Heart right ventricle (tissue), 16 donors: ENCODE data around the gene RUNX3. TPM values are rescaled to one million over a fixed set of nuclear protein-coding genes. Genes with fewer than 3 reads are reported as not detected.

Source experiments
- ATAC-seq, 8 donors: fragments of 200-7000 bp; cut with Tn5 transposase; one replicate each; pipeline ENCODE4 v1.9.1; 2020; ENCODE audit warnings: mild to moderate bottlenecking in 8 of 8, moderate library complexity in 8 of 8, moderate number of reproducible peaks in 1 of 8
- DNase-seq, 2 donors: peaks; one replicate each; pipeline ENCODE4 v3.0.0-alpha.2; 2020
- H3K27ac ChIP-seq, 10 donors: fragments of 200-600 bp; sonication (generic) in 2 of 10; one replicate each; pipeline versions ENCODE4 v1.5.0 to v1.8.0; 2020 to 2022; ENCODE audit warnings: mild to moderate bottlenecking in 3 of 10
- H3K27me3 ChIP-seq, 7 donors: fragments of 200-600 bp; one replicate each; pipeline ENCODE4 v1.8.0; 2021 to 2022; ENCODE audit warnings: mild to moderate bottlenecking in 2 of 7
- H3K36me3 ChIP-seq, 9 donors: fragments of 200-600 bp; sonication (generic) in 1 of 9; one replicate each; pipeline versions ENCODE4 v1.5.0 to v1.8.0; 2020 to 2022; ENCODE audit warnings: mild to moderate bottlenecking in 2 of 9
- H3K4me1 ChIP-seq, 9 donors: fragments of 200-600 bp; sonication (generic) in 1 of 9; one replicate each; pipeline versions ENCODE4 v1.5.0 to v1.8.0; 2020 to 2022; ENCODE audit warnings: mild to moderate bottlenecking in 4 of 9
- H3K4me3 ChIP-seq, 10 donors: fragments of 200-600 bp; sonication (generic) in 2 of 10; one replicate each; pipeline versions ENCODE4 v1.5.0 to v1.8.0; 2020 to 2022; ENCODE audit warnings: mild to moderate bottlenecking in 7 of 10, moderate library complexity in 2 of 10
- H3K9me3 ChIP-seq, 11 donors: fragments of 200-600 bp in 10 of 11; sonication (generic) in 2 of 11; one replicate each; pipeline versions ENCODE4 v1.5.0 to v1.8.0; 2013 to 2022; ENCODE audit warnings: mild to moderate bottlenecking in 2 of 11, control low read depth in 1 of 11, moderate library complexity in 1 of 11
- WGBS, 2 donors: extraction: QIAGEN DNeasy Blood & Tissue Kit; methylation state at CpG; one replicate each; pipeline ENCODE4 v1.1.7; 2013; ENCODE audit warnings: inconsistent platforms in 1 of 2; 5-methylcytosine and 5-hydroxymethylcytosine counted together
- intact Hi-C, 10 donors: fragments of 100-400 bp; cut with DNase I; formaldehyde crosslinking; loops; one replicate each; pipeline versions ENCODE4 v1.11.1 to v1.14.2; 2022
- polyA plus RNA-seq, 2 donors: library from polyadenylated mRNA; stranded (reverse); fragments of 200-250 nt; gene quantifications; one replicate each; pipeline ENCODE4 v1.2.3, GENCODE V29; 2013
- total RNA-seq, 10 donors: library from RNA; stranded (reverse); fragmentation: NEBNext Ultra II Directional in 3 of 10; extraction: Animal tissue kit (Norgen Biotek cat#: 25700) in 3 of 10; gene quantifications; one replicate each; pipeline versions ENCODE4 v1.2.1 to v1.2.4, GENCODE V29; 2021 to 2023
- TF ChIP-seq, protein P1 (sequence below), 9 donors: fragments of 200-600 bp; sonication (generic) in 2 of 9; IDR thresholded peaks; one replicate each; pipeline versions ENCODE4 v1.5.0 to v1.8.0; 2021 to 2022; ENCODE audit warnings: antibody characterized with exemption in 9 of 9, mild to moderate bottlenecking in 5 of 9, moderate library complexity in 1 of 9
- donor health status: Arrhythmogenic right ventricular cardiomyopathy.
- donor health status: ischemic (EF 13 %, LVEDD 7.1; RV severe dilation, severe dysfunction).
- donor health status: healthy with polysubstance abuse.
- donor health status: DM: no; HTN: yes; CAD: no.
- donor health status: DM: no; HTN: no; CAD: no.
- donor health status: ischemic (EF 25% LVEDD 6.9; RV normal size, moderate dysfunction).
- donor health status: ischemic (EF 25% LVEDD 5.7; RV mildly dilated, moderate dysfunction).
- donor health status: healthy.
- donor health status: DM: yes; HTN: yes; CAD: no.
- donor health status: Ischemic cardiomyopathy.
- donor health status: ischemic (EF 35%, LVEDD 5.7; RV mildly dilated, moderate dysfunction).
- donor health status: nonischemic (EF 11% LVEDD 7.7; RV severe dilation, severe dysfunction).
- donor health status: DM: yes; HTN: yes; CAD: no.
- donor health status: PGD.
- donor health status: ischemic (EF 29% LVEDD 5.4; RV normal size, mild dysfunction).
- donor health status: nonischemic (EF 23%, LVEDD 6.1; RV moderate dilation, normal function).

RUNX3 gene
- total and polyA plus RNA-seq, 12 donors = 0.07 to 5.9 (median 0.38) TPM

DNA sequence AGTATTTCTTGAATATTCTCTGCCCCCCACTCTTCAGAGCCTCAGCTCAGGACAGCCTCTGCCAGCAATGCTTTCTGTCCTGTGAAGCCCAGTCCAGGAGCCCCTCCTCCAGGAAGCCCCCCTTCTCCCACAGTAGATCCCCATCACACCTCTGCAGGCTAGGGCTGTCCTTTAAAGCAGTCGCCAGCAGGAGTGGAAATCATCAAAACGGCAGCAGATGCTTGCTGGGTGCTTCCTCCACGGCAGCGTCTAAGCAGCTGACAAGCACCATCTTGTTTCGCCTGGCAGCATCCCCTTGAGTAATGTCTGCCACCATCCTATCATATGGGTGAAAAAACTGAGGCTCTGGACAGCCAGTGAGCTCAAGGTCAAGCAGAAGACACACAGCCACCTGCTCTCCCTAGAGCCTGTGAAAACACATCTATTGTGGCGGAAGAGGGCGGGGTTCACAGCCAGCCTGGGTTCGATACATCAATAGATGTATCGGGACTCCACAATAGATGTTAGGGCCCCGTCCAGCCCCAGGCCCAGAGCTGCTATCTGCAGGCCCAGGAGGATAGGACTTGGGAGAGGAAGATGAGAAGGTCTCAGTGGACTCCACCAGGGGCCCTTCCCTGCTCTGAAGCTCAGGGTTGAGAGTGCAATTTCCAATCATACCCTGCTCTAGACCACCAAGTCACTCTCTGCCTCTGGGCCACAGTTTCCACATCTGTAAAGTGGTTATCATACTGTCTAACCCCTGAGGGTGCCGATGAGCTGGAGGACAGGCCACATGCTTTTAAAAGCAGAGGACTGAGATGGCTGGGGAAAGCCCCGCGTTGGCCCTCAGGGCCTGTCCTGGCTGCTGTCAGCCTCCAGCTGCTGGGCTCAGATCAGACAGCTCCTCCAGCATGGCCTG is 17.5 kb downstream of the RUNX3 start:
- no peaks in the 10 kb centered on the region for H3K9me3 ChIP-seq
- intact Hi-C loops = loop anchor here in 2 of 10 donors (5.0 kb wide), 2 partner anchors 50 to 55 kb away; no protein-coding TSS in a partner anchor
- TF ChIP-seq, protein P1, sequence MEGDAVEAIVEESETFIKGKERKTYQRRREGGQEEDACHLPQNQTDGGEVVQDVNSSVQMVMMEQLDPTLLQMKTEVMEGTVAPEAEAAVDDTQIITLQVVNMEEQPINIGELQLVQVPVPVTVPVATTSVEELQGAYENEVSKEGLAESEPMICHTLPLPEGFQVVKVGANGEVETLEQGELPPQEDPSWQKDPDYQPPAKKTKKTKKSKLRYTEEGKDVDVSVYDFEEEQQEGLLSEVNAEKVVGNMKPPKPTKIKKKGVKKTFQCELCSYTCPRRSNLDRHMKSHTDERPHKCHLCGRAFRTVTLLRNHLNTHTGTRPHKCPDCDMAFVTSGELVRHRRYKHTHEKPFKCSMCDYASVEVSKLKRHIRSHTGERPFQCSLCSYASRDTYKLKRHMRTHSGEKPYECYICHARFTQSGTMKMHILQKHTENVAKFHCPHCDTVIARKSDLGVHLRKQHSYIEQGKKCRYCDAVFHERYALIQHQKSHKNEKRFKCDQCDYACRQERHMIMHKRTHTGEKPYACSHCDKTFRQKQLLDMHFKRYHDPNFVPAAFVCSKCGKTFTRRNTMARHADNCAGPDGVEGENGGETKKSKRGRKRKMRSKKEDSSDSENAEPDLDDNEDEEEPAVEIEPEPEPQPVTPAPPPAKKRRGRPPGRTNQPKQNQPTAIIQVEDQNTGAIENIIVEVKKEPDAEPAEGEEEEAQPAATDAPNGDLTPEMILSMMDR (IDR thresholded peaks at IDR 0.05) = no peak
- H3K27me3 ChIP-seq = peaks cover 0 to 11% (median 7%) of the 10 kb centered on the region in 7 donors
- ATAC-seq (peak in 1 of 8 donors; percentile 14), DNase-seq (no peak)
- no peak overlapping the region for H3K4me3 ChIP-seq
- peaks cover 0 to 25% (median 0%) of the 10 kb centered on the region in 9 donors for H3K36me3 ChIP-seq
- peak overlapping the region in 1 of 10 donors; percentile 74 for H3K27ac ChIP-seq
- WGBS, 2 donors = 79 to 81% methylated on average over 13 of the region's 13 CpGs
- peaks cover 0 to 16% (median 0%) of the 10 kb centered on the region in 9 donors for H3K4me1 ChIP-seq

DNA sequence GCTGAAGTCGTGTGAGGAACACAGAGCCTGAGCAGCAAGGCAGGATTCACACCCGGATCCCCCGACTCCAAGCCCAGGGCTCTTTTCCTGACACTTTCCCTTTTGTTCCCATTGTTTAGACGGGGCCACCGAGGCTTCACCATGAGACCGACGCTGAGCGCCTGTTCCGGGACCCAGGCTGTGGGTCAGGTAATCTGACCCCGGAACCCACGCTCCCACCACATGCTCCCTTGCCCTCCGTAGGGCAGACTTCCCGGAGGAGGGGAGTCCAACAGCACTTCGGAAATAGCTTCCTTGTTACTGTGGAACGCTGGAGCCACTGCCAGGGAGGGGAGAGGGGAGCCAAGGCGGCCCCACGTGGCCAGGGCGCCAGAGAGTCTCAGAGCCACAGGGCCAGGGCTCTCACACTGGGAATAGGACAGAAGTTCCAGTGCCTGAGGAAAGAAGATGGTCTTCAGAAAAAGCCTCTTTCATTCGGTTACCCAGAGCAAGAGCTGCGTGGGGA is 18.4 kb downstream of the RUNX3 start:
- H3K9me3 ChIP-seq = no peaks in the 10 kb centered on the region
- WGBS, 2 donors = 81 to 82% methylated on average over 20 of the region's 20 CpGs
- H3K4me3 ChIP-seq = no peak overlapping the region
- DNase-seq (no peak), ATAC-seq (no peak)
- TF ChIP-seq, protein P1 (IDR thresholded peaks at IDR 0.05) = no peak
- H3K36me3 ChIP-seq = peaks cover 0 to 27% (median 0%) of the 10 kb centered on the region in 9 donors
- intact Hi-C loops = loop anchor here in 2 of 10 donors (5.0 kb wide), 2 partner anchors 49 to 54 kb away; no protein-coding TSS in a partner anchor
- peak overlapping the region in 1 of 10 donors; percentile 74 for H3K27ac ChIP-seq
- peaks cover 0 to 11% (median 5%) of the 10 kb centered on the region in 7 donors for H3K27me3 ChIP-seq
- H3K4me1 ChIP-seq = peaks cover 0 to 16% (median 0%) of the 10 kb centered on the region in 9 donors

DNA sequence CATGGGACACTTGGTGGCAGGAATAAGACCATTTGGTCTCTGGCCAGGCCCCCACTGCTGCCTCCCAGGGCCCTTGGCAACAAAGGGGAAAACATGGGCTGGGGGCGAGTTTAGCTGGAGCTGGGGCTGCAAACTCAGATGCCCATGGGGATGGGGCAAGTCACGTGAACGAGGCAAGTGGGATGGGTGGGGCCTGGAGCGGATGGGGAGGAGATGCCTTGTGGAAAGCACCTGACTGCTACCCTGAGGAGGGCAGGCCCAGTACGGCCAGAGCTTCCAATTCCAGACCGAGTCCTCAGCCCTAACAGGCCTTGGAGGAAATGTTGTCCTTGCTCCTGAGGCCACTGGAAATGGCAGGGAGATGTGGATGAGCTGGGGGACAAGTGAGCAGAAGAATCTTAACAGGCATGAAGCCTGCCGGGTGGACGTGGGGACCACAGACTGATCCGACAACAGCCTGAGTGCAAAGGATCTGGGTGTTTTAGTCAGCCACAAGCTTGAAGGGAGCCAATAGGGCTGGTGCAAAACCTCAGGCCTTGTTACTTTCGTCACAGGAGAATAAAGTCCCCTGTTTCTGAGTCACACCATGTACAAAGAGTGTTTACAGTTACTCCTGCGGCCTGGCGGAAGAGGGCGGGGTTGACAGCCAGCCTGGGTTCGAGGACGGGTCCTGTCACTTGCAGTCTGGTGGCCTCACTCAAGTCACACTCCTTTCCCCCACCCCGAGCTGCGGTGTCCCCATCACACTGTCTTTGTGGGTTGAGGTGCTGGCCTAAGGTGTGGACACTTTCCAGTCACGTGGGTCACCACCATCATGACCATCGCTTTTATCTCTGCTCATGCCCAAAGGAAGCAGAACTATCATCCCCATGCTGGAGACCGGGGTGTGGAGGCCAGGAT is 19.1 kb downstream of the RUNX3 start:
- TF ChIP-seq, protein P1 (IDR thresholded peaks at IDR 0.05) = no peak
- intact Hi-C loops = loop anchor here in 2 of 10 donors (5.0 kb wide), 2 partner anchors 49 to 54 kb away; no protein-coding TSS in a partner anchor
- H3K4me3 ChIP-seq = no peak overlapping the region
- peaks cover 0 to 33% (median 0%) of the 10 kb centered on the region in 9 donors for H3K36me3 ChIP-seq
- peak in 3 of 8 donors; percentile 23 to 28 (median 25) for ATAC-seq
- peak overlapping the region in 1 of 10 donors; percentile 78 for H3K27ac ChIP-seq
- DNase-seq = no peak
- peaks cover 0 to 10% (median 4%) of the 10 kb centered on the region in 7 donors for H3K27me3 ChIP-seq
- no peaks in the 10 kb centered on the region for H3K9me3 ChIP-seq
- H3K4me1 ChIP-seq = peaks cover 0 to 16% (median 0%) of the 10 kb centered on the region in 9 donors
- WGBS, 2 donors = 87 to 91% methylated on average over 20 of the region's 20 CpGs
